ENCODE measurements around the gene GPSM1.

DNA sequence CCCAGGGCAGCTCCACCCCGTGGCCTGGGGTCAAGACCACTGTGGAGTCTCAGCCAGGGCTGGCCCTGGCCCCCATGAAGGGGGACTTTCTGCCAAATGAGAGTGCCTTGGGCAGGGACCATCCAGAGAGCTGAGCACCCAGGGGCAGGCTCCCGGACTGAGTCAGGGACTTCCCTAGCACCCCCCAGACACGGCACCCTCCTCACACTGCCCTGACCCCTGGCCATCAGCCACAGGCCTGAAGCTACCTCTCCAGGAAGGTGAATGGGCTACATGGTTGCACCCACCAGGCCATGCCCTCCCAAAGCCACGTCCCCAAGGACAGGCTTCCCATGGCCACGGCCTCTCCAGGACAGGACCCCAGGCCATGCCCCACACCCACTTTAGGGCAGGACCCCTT, 32.9 kb upstream of the GPSM1 start:
- TF ChIP-seq, protein P1, sequence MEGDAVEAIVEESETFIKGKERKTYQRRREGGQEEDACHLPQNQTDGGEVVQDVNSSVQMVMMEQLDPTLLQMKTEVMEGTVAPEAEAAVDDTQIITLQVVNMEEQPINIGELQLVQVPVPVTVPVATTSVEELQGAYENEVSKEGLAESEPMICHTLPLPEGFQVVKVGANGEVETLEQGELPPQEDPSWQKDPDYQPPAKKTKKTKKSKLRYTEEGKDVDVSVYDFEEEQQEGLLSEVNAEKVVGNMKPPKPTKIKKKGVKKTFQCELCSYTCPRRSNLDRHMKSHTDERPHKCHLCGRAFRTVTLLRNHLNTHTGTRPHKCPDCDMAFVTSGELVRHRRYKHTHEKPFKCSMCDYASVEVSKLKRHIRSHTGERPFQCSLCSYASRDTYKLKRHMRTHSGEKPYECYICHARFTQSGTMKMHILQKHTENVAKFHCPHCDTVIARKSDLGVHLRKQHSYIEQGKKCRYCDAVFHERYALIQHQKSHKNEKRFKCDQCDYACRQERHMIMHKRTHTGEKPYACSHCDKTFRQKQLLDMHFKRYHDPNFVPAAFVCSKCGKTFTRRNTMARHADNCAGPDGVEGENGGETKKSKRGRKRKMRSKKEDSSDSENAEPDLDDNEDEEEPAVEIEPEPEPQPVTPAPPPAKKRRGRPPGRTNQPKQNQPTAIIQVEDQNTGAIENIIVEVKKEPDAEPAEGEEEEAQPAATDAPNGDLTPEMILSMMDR (IDR thresholded peaks at IDR 0.05) = no peak
- TF ChIP-seq POLR2A (IDR thresholded peaks at IDR 0.05) (no peak), POLR2AphosphoS5 (IDR thresholded peaks at IDR 0.05; ENCODE audit: insufficient read depth in 1 of 2, low read depth in 1 of 2) (no peak)
